D721Med (cell line): ENCODE data around the gene PPIL1.

ENCODE experiments used
- DNase-seq: peaks from one replicate; pipeline ENCODE4 v3.0.0; 2011; ENCODE audit warnings: low spot score; ENCODE audit not compliant: insufficient read length
- FAIRE-seq: peaks from 2 replicates; lab custom pipeline; 2011; peaks lifted over from hg19 to GRCh38; lab: Jason Lieb, UNC
- TF ChIP-seq, protein P1 (sequence below): IDR thresholded peaks from 2 replicates; pipeline ENCODE4 v1.5.1; 2012; ENCODE audit warnings: mild to moderate bottlenecking, control low read depth; ENCODE audit not compliant: insufficient read depth; ENCODE audit errors: missing control alignments

Gene PPIL1

GRCh38 chr6:36874443-36875249 lies at the start of gene PPIL1:
Gene PPIL1 (minus strand): TSS chr6:36874803. CDS start chr6:36874772, 31 bp downstream.
- TF ChIP-seq, protein P1, sequence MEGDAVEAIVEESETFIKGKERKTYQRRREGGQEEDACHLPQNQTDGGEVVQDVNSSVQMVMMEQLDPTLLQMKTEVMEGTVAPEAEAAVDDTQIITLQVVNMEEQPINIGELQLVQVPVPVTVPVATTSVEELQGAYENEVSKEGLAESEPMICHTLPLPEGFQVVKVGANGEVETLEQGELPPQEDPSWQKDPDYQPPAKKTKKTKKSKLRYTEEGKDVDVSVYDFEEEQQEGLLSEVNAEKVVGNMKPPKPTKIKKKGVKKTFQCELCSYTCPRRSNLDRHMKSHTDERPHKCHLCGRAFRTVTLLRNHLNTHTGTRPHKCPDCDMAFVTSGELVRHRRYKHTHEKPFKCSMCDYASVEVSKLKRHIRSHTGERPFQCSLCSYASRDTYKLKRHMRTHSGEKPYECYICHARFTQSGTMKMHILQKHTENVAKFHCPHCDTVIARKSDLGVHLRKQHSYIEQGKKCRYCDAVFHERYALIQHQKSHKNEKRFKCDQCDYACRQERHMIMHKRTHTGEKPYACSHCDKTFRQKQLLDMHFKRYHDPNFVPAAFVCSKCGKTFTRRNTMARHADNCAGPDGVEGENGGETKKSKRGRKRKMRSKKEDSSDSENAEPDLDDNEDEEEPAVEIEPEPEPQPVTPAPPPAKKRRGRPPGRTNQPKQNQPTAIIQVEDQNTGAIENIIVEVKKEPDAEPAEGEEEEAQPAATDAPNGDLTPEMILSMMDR = no peak
- DNase-seq = peak; percentile 72

DNA sequence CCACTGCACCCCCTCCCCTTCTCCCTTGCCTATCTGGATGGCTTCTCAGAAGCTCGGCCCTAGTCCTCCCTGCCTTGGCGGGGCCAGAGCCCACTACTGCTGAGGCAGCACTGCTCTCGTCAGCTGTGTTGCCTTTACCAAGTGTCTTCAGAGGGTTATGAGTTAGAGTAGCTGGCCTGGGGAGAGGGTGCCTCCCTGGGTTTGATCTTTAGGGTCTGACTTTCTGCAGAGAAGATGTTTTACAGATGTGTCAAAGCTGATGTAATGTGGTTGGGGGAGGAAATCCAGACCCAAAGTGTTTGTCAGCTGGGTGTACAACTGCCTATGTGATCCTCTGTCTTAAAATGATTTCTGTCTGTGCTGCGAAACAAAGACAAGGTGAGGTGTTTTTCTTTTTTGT lies 49.5 kb upstream of the PPIL1 start:
- FAIRE-seq = no peak
- no peak for DNase-seq
- TF ChIP-seq, protein P1 = no peak

More at GRCh38 chr6:36874443-36875249, at the start of gene PPIL1:
- peak; percentile 11 for FAIRE-seq

DNA sequence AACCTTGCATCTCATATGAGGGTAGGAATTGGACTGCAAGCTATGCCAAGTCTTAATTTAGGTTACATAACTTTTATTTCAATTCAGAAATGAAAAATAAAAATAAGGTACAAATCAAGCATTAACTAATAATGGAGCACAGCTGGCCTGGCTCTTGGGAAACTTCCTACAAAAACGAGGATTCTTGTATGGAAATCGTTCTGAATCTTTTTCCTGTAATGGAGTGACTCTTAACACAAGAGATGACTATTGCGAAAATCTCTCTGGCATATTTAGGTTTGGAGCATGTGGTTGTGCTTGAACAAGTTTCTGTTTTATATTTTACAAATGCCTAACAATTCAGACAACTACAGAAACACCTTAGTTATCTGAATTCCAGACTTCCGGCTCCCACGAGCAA lies 45.9 kb upstream of the PPIL1 start:
- FAIRE-seq = no peak

DNA sequence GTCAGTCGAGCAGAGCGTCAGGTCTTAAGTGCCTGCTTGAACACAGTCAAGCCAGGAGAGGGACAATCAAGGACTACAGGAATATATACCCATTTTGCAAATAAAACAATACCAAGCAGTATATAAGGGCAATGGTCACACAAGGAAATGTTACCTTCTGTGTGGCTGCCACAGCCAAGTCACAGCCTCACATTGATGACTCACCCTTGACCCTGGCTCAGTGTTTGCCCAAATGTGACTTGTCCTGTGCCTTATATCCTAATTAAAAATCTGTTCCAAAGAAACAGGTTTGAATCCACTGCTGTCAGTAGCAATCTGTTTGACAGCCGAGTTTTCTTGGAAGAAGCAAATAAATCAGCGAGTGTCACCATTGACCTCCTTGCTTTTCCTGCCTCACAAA lies 45.4 kb upstream of the PPIL1 start:
- TF ChIP-seq, protein P1 = no peak
- FAIRE-seq (no peak), DNase-seq (no peak)

More for the DNA sequence above, 45.9 kb upstream of the PPIL1 start:
- TF ChIP-seq, protein P1 = no peak
- no peak for DNase-seq

DNA sequence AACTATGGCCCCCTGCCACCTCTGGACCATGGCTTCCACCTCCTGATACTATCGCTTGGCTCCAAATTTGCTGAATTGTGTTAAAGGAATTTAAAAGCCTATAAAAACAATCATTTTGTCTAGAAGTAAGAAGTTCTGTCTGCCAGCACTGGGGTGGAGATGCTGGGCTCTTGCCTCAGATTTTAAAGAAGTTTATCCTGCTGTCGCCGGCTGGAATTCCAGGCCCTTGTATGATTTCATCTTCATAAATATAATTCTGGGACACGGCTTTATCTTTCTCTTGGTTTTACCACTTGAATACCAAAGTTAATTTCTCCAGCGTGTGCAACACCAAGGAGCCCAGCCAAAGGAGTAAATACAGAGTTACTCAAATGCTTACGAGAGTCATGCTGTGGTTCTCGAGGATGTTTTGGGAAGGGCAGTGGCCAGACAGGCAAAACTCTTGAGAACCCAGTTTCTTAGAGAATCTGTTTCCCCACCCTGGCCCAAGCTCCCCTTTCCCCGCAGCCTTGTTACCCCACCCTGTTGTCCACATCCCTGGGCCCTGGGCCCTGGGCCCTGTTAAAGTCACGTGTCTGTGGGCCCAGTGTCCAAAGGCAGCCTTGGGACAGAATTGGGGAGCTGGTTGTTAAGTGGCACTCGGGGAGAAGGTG lies 43.1 kb upstream of the PPIL1 start:
- FAIRE-seq (no peak), DNase-seq (no peak)

DNA sequence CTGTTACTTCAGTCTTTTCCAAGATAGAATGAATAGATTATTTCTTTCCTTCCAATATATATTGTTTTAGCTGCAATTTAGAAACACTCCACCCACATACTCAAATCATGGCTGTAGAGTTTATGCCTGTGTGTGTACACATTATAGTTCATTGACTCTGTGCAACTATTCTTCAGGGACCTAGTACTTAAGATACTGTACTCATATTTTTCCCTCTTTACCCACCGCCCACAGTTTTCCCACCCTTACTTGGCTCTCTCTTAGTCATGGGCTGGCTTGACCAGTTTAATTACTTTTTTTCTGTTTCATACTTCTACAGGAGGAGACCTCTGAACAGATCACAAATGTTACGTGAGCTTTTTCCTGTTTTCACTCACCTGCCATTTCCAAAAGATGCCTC lies 41.5 kb upstream of the PPIL1 start:
- TF ChIP-seq, protein P1 = no peak
- no peak for FAIRE-seq
- DNase-seq = no peak

More for the DNA sequence above, 43.1 kb upstream of the PPIL1 start:
- TF ChIP-seq, protein P1 = no peak

- TF ChIP-seq, protein P1 = no peak
- DNase-seq (no peak), FAIRE-seq (no peak)
These were observed 41.0 kb upstream of the PPIL1 start for GRCh38 chr6:36915599-36915998.
